H9 (cell line): ENCODE results near the gene DYNC2H1. TPM values are rescaled to one million over a fixed set of nuclear protein-coding genes. Genes with fewer than 3 reads are reported as not detected.

Source experiments
- DNase-seq: peaks from one replicate; pipeline ENCODE4 v3.0.0-alpha.2; 2017
- H2AFZ ChIP-seq: one replicate; pipeline ENCODE4 v1.6.1; 2013; ENCODE audit warnings: mild to moderate bottlenecking, low read length, control low read depth, moderate library complexity
- H2AK5ac ChIP-seq: 2 replicates; pipeline ENCODE4 v1.6.1; 2013; ENCODE audit warnings: low read length, control low read depth, mixed read lengths; ENCODE audit not compliant: insufficient read length
- H2BK120ac ChIP-seq: one replicate; pipeline ENCODE4 v1.6.1; 2013; ENCODE audit warnings: low read depth, mild to moderate bottlenecking, low read length, control low read depth, inconsistent platforms; ENCODE audit not compliant: poor library complexity, severe bottlenecking
- H2BK12ac ChIP-seq: 2 replicates; pipeline ENCODE4 v1.6.1; 2013; ENCODE audit warnings: low read length, control low read depth, mixed read lengths, low read depth; ENCODE audit not compliant: insufficient read length
- H2BK15ac ChIP-seq: 2 replicates; pipeline ENCODE4 v1.6.1; 2013; ENCODE audit warnings: low read depth, low read length, control low read depth
- H2BK20ac ChIP-seq: one replicate; pipeline ENCODE4 v1.6.1; 2013; ENCODE audit warnings: low read depth, mild to moderate bottlenecking, low read length, control low read depth, inconsistent platforms; ENCODE audit not compliant: poor library complexity, severe bottlenecking
- H2BK5ac ChIP-seq: 2 replicates; pipeline ENCODE4 v1.6.1; 2013; ENCODE audit warnings: low read length, control low read depth, mixed read lengths; ENCODE audit not compliant: insufficient read length
- H3K14ac ChIP-seq: 2 replicates; pipeline ENCODE4 v1.6.1; 2013; ENCODE audit warnings: low read length, control low read depth; ENCODE audit not compliant: insufficient read depth
- H3K18ac ChIP-seq: 2 replicates; pipeline ENCODE4 v1.6.1; 2013; ENCODE audit warnings: low read depth, mild to moderate bottlenecking, mixed read lengths, low read length, control low read depth; ENCODE audit not compliant: insufficient read length
- H3K23ac ChIP-seq: 2 replicates; pipeline ENCODE4 v1.6.1; 2013; ENCODE audit warnings: low read length, control low read depth, mixed read lengths, low read depth; ENCODE audit not compliant: insufficient read length
- H3K23me2 ChIP-seq: 2 replicates; pipeline ENCODE4 v1.6.1; 2013; ENCODE audit warnings: low read depth, mild to moderate bottlenecking, mixed read lengths, low read length, control low read depth; ENCODE audit not compliant: insufficient read length, poor library complexity, severe bottlenecking
- H3K27ac ChIP-seq: 2 replicates; pipeline ENCODE4 v1.5.1; 2013; ENCODE audit warnings: low read length, control low read depth, mixed read lengths, low read depth; ENCODE audit not compliant: insufficient read length
- H3K27me3 ChIP-seq: 2 replicates; pipeline ENCODE4 v1.6.1; 2013; ENCODE audit warnings: low read length, control low read depth, inconsistent platforms; ENCODE audit not compliant: insufficient read depth
- H3K4ac ChIP-seq: 2 replicates; pipeline ENCODE4 v1.6.1; 2013; ENCODE audit warnings: low read depth, mild to moderate bottlenecking, control low read depth, inconsistent platforms, low read length, moderate library complexity
- H3K4me1 ChIP-seq: 2 replicates; pipeline ENCODE4 v1.6.1; 2013; ENCODE audit warnings: low read length, control low read depth, inconsistent platforms; ENCODE audit not compliant: insufficient read depth
- H3K4me2 ChIP-seq: 2 replicates; pipeline ENCODE4 v1.6.1; 2013; ENCODE audit warnings: low read length, control low read depth, mixed read lengths; ENCODE audit not compliant: insufficient read length, insufficient read depth
- H3K56ac ChIP-seq: 2 replicates; pipeline ENCODE4 v1.6.1; 2013; ENCODE audit warnings: low read depth, mild to moderate bottlenecking, mixed read lengths, low read length, control low read depth; ENCODE audit not compliant: insufficient read length
- H3K79me1 ChIP-seq: 2 replicates; pipeline ENCODE4 v1.6.1; 2013; ENCODE audit warnings: low read depth, mild to moderate bottlenecking, moderate library complexity, low read length, control low read depth, inconsistent platforms; ENCODE audit not compliant: insufficient read depth, poor library complexity, severe bottlenecking
- H3K79me2 ChIP-seq: 2 replicates; pipeline ENCODE4 v1.6.1; 2013; ENCODE audit warnings: low read length, control low read depth, inconsistent platforms; ENCODE audit not compliant: insufficient read depth
- H3K9ac ChIP-seq: 2 replicates; pipeline ENCODE4 v1.6.1; 2013; ENCODE audit warnings: low read length, control low read depth, mixed read lengths; ENCODE audit not compliant: insufficient read length; ENCODE audit errors: extremely low read depth
- H3K9me3 ChIP-seq: one replicate; pipeline ENCODE4 v1.6.1; 2013; ENCODE audit warnings: low read depth, low read length, inconsistent platforms; ENCODE audit not compliant: control insufficient read depth
- H3T11ph ChIP-seq: one replicate; pipeline ENCODE4 v1.6.1; 2013; ENCODE audit warnings: mild to moderate bottlenecking, low read length, control low read depth, inconsistent platforms
- H4K20me1 ChIP-seq: one replicate; pipeline ENCODE4 v1.6.1; 2013; ENCODE audit not compliant: control insufficient read depth, insufficient read length, insufficient read depth
- H4K5ac ChIP-seq: 2 replicates; pipeline ENCODE4 v1.6.1; 2013; ENCODE audit warnings: low read depth, mild to moderate bottlenecking, mixed read lengths, low read length, control low read depth; ENCODE audit not compliant: insufficient read length
- H4K8ac ChIP-seq: replicated peaks from 2 replicates; pipeline ENCODE4 v1.6.1; 2013; ENCODE audit warnings: low read length, control low read depth, mixed read lengths, low read depth; ENCODE audit not compliant: insufficient read length
- H4K91ac ChIP-seq: 2 replicates; pipeline ENCODE4 v1.6.1; 2013; ENCODE audit warnings: low read depth, mild to moderate bottlenecking, moderate library complexity, mixed read lengths, low read length, control low read depth; ENCODE audit not compliant: insufficient read length
- H3K27ac Mint-ChIP-seq, 3 experiments: 2 replicates in 2 of 3; 3 replicates in 1 of 3; pipeline ENCODE4 v1.8.0; 2020 to 2021; ENCODE audit warnings: mixed read lengths in 3 of 3, mild to moderate bottlenecking in 1 of 3, moderate library complexity in 1 of 3
- H3K27me3 Mint-ChIP-seq: 2 replicates; pipeline ENCODE4 v1.8.0; 2021; ENCODE audit warnings: low read depth, mild to moderate bottlenecking, moderate library complexity, mixed read lengths
- H3K36me3 Mint-ChIP-seq, 3 experiments: 2 replicates in 2 of 3; 3 replicates in 1 of 3; pipeline ENCODE4 v1.8.0; 2020 to 2021; ENCODE audit warnings: low read depth in 3 of 3, mixed read lengths in 3 of 3; ENCODE audit not compliant: insufficient read depth in 1 of 3
- H3K4me1 Mint-ChIP-seq, 2 experiments: 2 replicates each; pipeline ENCODE4 v1.8.0; 2020; ENCODE audit warnings: mixed read lengths in 2 of 2
- H3K4me3 Mint-ChIP-seq, 2 experiments: 2 replicates in 1 of 2; 3 replicates in 1 of 2; pipeline ENCODE4 v1.8.0; 2020 to 2021; ENCODE audit warnings: mild to moderate bottlenecking in 2 of 2, mixed read lengths in 2 of 2, moderate library complexity in 1 of 2
- H3K9me3 Mint-ChIP-seq, 2 experiments: 2 replicates in 1 of 2; 3 replicates in 1 of 2; pipeline ENCODE4 v1.8.0; 2020; ENCODE audit warnings: mild to moderate bottlenecking in 2 of 2, mixed read lengths in 2 of 2, moderate library complexity in 1 of 2
- WGBS: extraction: QIAGEN DNeasy Blood & Tissue Kit; methylation state at CpG from one replicate; pipeline ENCODE4 v1.1.7; 2013; ENCODE audit warnings: missing lambda C conversion rate, low lambda C conversion rate, mixed read lengths; ENCODE audit not compliant: insufficient read length; ENCODE audit errors: extremely low coverage; 5-methylcytosine and 5-hydroxymethylcytosine counted together
- total RNA-seq: library from RNA; stranded (reverse); gene quantifications from 2 replicates; pipeline ENCODE4 v1.2.1, GENCODE V29; 2021
- TF ChIP-seq, protein P1 (sequence below): fragments of 200-600 bp; sonication (generic); conservative IDR thresholded peaks from 3 replicates; pipeline ENCODE4 v1.8.0; 2021; ENCODE audit warnings: antibody characterized with exemption, mild to moderate bottlenecking

The DYNC2H1 gene
- total RNA-seq, 1 experiment from 2014 or later = 13.2 TPM

- H3K23ac ChIP-seq = no peak overlapping the region
- no peaks in the 10 kb centered on the region for H3K9me3 ChIP-seq
- WGBS = no CpG with 5 or more reads among the region's 2 CpGs
- peaks cover 10% of the 10 kb centered on the region; the same call in 1 of the 2 replicates for H3K79me2 ChIP-seq
- H4K20me1 ChIP-seq = no peaks in the 10 kb centered on the region
- DNase-seq = no peak
- H3K4me3 Mint-ChIP-seq = peak overlapping the region in 1 of 2 experiments; percentile 35; a peak in 2 of 5 replicates
- no peaks in the 10 kb centered on the region for H3K27me3 Mint-ChIP-seq
- no peak overlapping the region for H2BK15ac ChIP-seq
- H3K23me2 ChIP-seq = no peaks in the 10 kb centered on the region
- H3K27me3 ChIP-seq = no peaks in the 10 kb centered on the region
- peaks cover 18% of the 10 kb centered on the region in 2 experiments for H3K4me1 Mint-ChIP-seq
- no peak overlapping the region for H3K4ac ChIP-seq
- H4K91ac ChIP-seq = no peak overlapping the region
- H3T11ph ChIP-seq = no peak overlapping the region
- TF ChIP-seq, protein P1, sequence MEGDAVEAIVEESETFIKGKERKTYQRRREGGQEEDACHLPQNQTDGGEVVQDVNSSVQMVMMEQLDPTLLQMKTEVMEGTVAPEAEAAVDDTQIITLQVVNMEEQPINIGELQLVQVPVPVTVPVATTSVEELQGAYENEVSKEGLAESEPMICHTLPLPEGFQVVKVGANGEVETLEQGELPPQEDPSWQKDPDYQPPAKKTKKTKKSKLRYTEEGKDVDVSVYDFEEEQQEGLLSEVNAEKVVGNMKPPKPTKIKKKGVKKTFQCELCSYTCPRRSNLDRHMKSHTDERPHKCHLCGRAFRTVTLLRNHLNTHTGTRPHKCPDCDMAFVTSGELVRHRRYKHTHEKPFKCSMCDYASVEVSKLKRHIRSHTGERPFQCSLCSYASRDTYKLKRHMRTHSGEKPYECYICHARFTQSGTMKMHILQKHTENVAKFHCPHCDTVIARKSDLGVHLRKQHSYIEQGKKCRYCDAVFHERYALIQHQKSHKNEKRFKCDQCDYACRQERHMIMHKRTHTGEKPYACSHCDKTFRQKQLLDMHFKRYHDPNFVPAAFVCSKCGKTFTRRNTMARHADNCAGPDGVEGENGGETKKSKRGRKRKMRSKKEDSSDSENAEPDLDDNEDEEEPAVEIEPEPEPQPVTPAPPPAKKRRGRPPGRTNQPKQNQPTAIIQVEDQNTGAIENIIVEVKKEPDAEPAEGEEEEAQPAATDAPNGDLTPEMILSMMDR = no peak
- no peak overlapping the region for H2BK120ac ChIP-seq
- H2BK12ac ChIP-seq = no peak overlapping the region
- no peaks in the 10 kb centered on the region for H3K4me1 ChIP-seq
- H3K27ac Mint-ChIP-seq = peak overlapping the region; percentile 87 to 95 (median 93)
- peaks cover 29 to 52% (median 51%) of the 10 kb centered on the region in 3 experiments; a peak in 6 of 7 replicates for H3K36me3 Mint-ChIP-seq
- no peak overlapping the region for H4K8ac ChIP-seq
- H2BK20ac ChIP-seq = no peak overlapping the region
- no peak overlapping the region for H2AK5ac ChIP-seq
- H4K5ac ChIP-seq = no peak overlapping the region
- H3K18ac ChIP-seq = no peak overlapping the region
- H3K14ac ChIP-seq = no peak overlapping the region
- no peak overlapping the region for H2BK5ac ChIP-seq
- no peak overlapping the region for H3K4me2 ChIP-seq
- no peak overlapping the region for H2AFZ ChIP-seq
- no peak overlapping the region for H3K27ac ChIP-seq
- H3K79me1 ChIP-seq = peaks cover 3% of the 10 kb centered on the region
- no peak overlapping the region for H3K56ac ChIP-seq
- no peaks in the 10 kb centered on the region for H3K9me3 Mint-ChIP-seq
- H3K9ac ChIP-seq = no peak overlapping the region
These were observed 39.9 kb upstream of the DYNC2H1 start for GRCh38 chr11:103069367-103069766.
